ENCODE measurements around the gene C3orf38.

DNA sequence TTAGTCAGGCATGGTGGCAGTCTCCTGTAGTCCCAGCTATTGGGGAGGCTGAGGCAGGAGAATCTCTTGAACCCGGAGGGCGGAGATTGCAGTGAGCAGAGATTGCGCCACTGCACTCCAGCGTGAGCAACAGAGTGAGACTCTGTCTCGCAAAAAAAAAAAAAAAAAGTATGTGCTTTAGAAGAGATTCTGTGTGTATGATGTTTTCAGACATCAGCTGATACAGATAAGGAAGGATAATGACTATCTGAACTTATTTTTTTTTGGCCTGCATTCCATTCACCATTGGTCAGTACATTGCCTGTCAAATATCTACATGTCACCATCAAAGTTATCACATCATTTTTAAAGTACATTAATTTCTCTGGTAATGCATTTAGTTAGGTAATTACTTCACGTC, 17.4 kb downstream of the C3orf38 start:
- TF ChIP-seq EGR1 (IDR thresholded peaks at IDR 0.05) (no peak), ZBTB7A (IDR thresholded peaks at IDR 0.05; ENCODE audit: low read depth) (no peak), TCF12 (IDR thresholded peaks at IDR 0.05; ENCODE audit: low read depth) (no peak), YY1 (IDR thresholded peaks at IDR 0.05; ENCODE audit: low read depth) (no peak), EP300 (IDR thresholded peaks at IDR 0.05; ENCODE audit: borderline replicate concordance) (no peak), TAF1 (IDR thresholded peaks at IDR 0.05; ENCODE audit: low read depth) (no peak), TEAD4 (IDR thresholded peaks at IDR 0.05) (no peak), FOXM1 (IDR thresholded peaks at IDR 0.05; ENCODE audit: borderline replicate concordance, low read depth) (no peak), RAD21 (IDR thresholded peaks at IDR 0.05; ENCODE audit: low read depth) (no peak)
- TF ChIP-seq, protein P1, sequence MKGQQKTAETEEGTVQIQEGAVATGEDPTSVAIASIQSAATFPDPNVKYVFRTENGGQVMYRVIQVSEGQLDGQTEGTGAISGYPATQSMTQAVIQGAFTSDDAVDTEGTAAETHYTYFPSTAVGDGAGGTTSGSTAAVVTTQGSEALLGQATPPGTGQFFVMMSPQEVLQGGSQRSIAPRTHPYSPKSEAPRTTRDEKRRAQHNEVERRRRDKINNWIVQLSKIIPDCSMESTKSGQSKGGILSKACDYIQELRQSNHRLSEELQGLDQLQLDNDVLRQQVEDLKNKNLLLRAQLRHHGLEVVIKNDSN (IDR thresholded peaks at IDR 0.05): no peak
- TF ChIP-seq, protein P2, sequence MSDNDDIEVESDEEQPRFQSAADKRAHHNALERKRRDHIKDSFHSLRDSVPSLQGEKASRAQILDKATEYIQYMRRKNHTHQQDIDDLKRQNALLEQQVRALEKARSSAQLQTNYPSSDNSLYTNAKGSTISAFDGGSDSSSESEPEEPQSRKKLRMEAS (IDR thresholded peaks at IDR 0.05): no peak
- TF ChIP-seq, protein P3, sequence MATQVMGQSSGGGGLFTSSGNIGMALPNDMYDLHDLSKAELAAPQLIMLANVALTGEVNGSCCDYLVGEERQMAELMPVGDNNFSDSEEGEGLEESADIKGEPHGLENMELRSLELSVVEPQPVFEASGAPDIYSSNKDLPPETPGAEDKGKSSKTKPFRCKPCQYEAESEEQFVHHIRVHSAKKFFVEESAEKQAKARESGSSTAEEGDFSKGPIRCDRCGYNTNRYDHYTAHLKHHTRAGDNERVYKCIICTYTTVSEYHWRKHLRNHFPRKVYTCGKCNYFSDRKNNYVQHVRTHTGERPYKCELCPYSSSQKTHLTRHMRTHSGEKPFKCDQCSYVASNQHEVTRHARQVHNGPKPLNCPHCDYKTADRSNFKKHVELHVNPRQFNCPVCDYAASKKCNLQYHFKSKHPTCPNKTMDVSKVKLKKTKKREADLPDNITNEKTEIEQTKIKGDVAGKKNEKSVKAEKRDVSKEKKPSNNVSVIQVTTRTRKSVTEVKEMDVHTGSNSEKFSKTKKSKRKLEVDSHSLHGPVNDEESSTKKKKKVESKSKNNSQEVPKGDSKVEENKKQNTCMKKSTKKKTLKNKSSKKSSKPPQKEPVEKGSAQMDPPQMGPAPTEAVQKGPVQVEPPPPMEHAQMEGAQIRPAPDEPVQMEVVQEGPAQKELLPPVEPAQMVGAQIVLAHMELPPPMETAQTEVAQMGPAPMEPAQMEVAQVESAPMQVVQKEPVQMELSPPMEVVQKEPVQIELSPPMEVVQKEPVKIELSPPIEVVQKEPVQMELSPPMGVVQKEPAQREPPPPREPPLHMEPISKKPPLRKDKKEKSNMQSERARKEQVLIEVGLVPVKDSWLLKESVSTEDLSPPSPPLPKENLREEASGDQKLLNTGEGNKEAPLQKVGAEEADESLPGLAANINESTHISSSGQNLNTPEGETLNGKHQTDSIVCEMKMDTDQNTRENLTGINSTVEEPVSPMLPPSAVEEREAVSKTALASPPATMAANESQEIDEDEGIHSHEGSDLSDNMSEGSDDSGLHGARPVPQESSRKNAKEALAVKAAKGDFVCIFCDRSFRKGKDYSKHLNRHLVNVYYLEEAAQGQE (IDR thresholded peaks at IDR 0.05; ENCODE audit: low read depth): no peak
